ENCODE results near the gene RRAS.
A peak's percentile ranks its signal among the peaks of the same experiment; 100 is the strongest.
"Not testable (repeated sequence)": the region's sequence is repeated elsewhere in the genome, so short reads cannot be mapped to it uniquely, and the experiment has no call there.

RRAS gene

GRCh38 chr19:49655570-49656455, 15.9 kb upstream of the RRAS start:
- no peak for DNase-seq (ENCODE audit: low read depth in 2 of 2)

GRCh38 chr19:49654581-49654980, 14.6 kb upstream of the RRAS start:
- DNase-seq (ENCODE audit: low read depth in 2 of 2), result no peak

GRCh38 chr19:49653466-49653806, 13.5 kb upstream of the RRAS start:
- no peak for DNase-seq (ENCODE audit: low read depth in 2 of 2)

GRCh38 chr19:49652551-49653465, 12.9 kb upstream of the RRAS start:
- no peak for DNase-seq (ENCODE audit: low read depth in 2 of 2)

GRCh38 chr19:49651820-49652550, 12.0 kb upstream of the RRAS start:
- no peak for DNase-seq (ENCODE audit: low read depth in 2 of 2)

GRCh38 chr19:49651029-49651819, 11.3 kb upstream of the RRAS start:
- no peak for DNase-seq (ENCODE audit: low read depth in 2 of 2)

- no peak for DNase-seq (ENCODE audit: low read depth in 2 of 2)
These were observed 6.6 kb upstream of the RRAS start for GRCh38 chr19:49646586-49646985.

GRCh38 chr19:49645995-49646394, 6.1 kb upstream of the RRAS start:
- DNase-seq (ENCODE audit: low read depth in 2 of 2), result no peak

GRCh38 chr19:49645592-49645991, 5.6 kb upstream of the RRAS start:
- DNase-seq (ENCODE audit: low read depth in 2 of 2), result no peak

GRCh38 chr19:49643466-49643865, 3.5 kb upstream of the RRAS start:
- DNase-seq (ENCODE audit: low read depth in 2 of 2), result no peak

GRCh38 chr19:49642492-49643035, 2.6 kb upstream of the RRAS start:
- no peak for DNase-seq (ENCODE audit: low read depth in 2 of 2)

GRCh38 chr19:49641688-49642491, 1.9 kb upstream of the RRAS start, which contains the start of gene SCAF1:
Gene SCAF1, plus strand, starts transcription at chr19:49642209. Its CDS starts 2,818 bp downstream, at chr19:49645027.
- DNase-seq (ENCODE audit: low read depth in 2 of 2), result peak; percentile 100

- DNase-seq (ENCODE audit: low read depth in 2 of 2), result no peak
These were observed 386 bp downstream of the RRAS start for GRCh38 chr19:49639401-49640112.

- no peak for DNase-seq (ENCODE audit: low read depth in 2 of 2)
These were observed 1.9 kb downstream of the RRAS start for GRCh38 chr19:49637821-49638738.

- no peak for DNase-seq (ENCODE audit: low read depth in 2 of 2)
These were observed 3.6 kb downstream of the RRAS start for GRCh38 chr19:49636233-49636932.

GRCh38 chr19:49635530-49636232, 4.3 kb downstream of the RRAS start:
- DNase-seq (ENCODE audit: low read depth in 2 of 2), result no peak

- not testable (repeated sequence) for DNase-seq (ENCODE audit: low read depth in 2 of 2)
These were observed 6.7 kb downstream of the RRAS start for GRCh38 chr19:49633273-49633672.
